ENCODE data around the gene MTOR.
A peak's percentile ranks its signal among the peaks of the same experiment; 100 is the strongest.
"Not testable (repeated sequence)": the region's sequence is repeated elsewhere in the genome, so short reads cannot be mapped to it uniquely, and the experiment has no call there.

MTOR gene

GRCh38 chr1:11174261-11174942 is 87.9 kb downstream of the MTOR start:
- no peak overlapping the region for H3K4me3 ChIP-seq (replicated peaks; ENCODE audit: low read depth, low read length)
- TF ChIP-seq, protein P1, sequence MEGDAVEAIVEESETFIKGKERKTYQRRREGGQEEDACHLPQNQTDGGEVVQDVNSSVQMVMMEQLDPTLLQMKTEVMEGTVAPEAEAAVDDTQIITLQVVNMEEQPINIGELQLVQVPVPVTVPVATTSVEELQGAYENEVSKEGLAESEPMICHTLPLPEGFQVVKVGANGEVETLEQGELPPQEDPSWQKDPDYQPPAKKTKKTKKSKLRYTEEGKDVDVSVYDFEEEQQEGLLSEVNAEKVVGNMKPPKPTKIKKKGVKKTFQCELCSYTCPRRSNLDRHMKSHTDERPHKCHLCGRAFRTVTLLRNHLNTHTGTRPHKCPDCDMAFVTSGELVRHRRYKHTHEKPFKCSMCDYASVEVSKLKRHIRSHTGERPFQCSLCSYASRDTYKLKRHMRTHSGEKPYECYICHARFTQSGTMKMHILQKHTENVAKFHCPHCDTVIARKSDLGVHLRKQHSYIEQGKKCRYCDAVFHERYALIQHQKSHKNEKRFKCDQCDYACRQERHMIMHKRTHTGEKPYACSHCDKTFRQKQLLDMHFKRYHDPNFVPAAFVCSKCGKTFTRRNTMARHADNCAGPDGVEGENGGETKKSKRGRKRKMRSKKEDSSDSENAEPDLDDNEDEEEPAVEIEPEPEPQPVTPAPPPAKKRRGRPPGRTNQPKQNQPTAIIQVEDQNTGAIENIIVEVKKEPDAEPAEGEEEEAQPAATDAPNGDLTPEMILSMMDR (IDR thresholded peaks at IDR 0.05; ENCODE audit: low read length, missing control alignments), result no peak
- DNase-seq (ENCODE audit: low read depth), result no peak

GRCh38 chr1:11170102-11170501 is 92.2 kb downstream of the MTOR start:
- DNase-seq (ENCODE audit: low read depth), result no peak
- no peak overlapping the region for H3K4me3 ChIP-seq (replicated peaks; ENCODE audit: low read depth, low read length)
- TF ChIP-seq, protein P1 (IDR thresholded peaks at IDR 0.05; ENCODE audit: low read length, missing control alignments), result no peak

DNA sequence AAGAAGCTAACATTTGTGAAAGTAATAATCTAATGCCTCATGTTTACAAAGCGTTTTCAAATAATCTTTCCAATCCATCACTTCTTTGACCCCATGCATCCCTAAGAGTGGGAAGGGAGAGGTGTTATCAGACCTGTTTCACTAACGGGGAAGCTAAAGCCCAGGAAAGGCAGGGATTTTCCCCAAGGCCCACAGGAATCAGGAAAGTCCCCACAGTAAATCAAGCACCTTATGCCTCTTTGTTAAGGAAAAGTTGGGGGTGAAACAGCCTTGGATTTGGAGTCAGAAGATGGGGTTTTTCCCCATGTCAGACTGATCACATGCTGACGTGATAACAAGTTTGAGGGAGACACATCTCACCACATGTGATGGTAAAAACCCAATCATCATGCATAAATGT is 93.1 kb downstream of the MTOR start:
- TF ChIP-seq, protein P1 (IDR thresholded peaks at IDR 0.05; ENCODE audit: low read length, missing control alignments), result no peak
- no peak for DNase-seq (ENCODE audit: low read depth)

GRCh38 chr1:11168731-11169130 is 93.6 kb downstream of the MTOR start:
- TF ChIP-seq, protein P1 (IDR thresholded peaks at IDR 0.05; ENCODE audit: low read length, missing control alignments), result no peak
- H3K4me3 ChIP-seq (replicated peaks; ENCODE audit: low read depth, low read length), result no peak overlapping the region
- DNase-seq (ENCODE audit: low read depth), result no peak

More for the DNA sequence above, 93.1 kb downstream of the MTOR start:
- no peak overlapping the region for H3K4me3 ChIP-seq (replicated peaks; ENCODE audit: low read depth, low read length)

- DNase-seq (ENCODE audit: low read depth); H3K4me3 ChIP-seq (replicated peaks; ENCODE audit: low read depth, low read length): not testable (repeated sequence)
Observed at GRCh38 chr1:11166744-11167143, 95.6 kb downstream of the MTOR start.

GRCh38 chr1:11162752-11163151 is 99.6 kb downstream of the MTOR start:
- DNase-seq (ENCODE audit: low read depth); H3K4me3 ChIP-seq (replicated peaks; ENCODE audit: low read depth, low read length): not testable (repeated sequence)

DNA sequence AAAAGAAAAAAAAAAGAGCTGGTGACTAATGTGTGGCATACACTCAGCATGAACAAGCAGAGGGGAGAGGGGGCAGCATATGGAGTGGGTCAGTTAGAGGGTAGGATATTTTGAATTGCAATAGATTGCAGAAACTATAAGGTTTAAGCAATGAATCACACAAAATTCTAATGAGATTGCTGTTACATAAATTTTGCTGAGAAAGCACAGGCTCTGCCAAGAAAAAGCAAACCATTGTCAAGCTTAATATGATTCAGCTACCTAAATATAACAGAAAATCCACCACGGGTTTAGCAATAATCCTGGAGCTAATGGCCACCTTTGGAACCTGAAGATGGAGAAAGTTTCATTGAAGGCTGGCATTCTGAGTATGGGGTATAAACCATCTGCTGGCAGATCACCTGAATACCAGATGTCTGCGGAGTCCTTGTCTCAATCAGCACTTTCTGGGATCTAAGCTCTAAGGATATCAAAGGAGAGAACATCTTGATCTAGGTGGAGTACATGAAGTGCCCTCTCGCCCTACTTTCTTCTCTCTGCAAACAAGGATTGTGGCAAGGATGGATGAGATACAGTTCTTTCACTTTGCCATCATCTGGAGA is 103.5 kb downstream of the MTOR start:
- TF ChIP-seq, protein P1 (IDR thresholded peaks at IDR 0.05; ENCODE audit: low read length, missing control alignments), result no peak
- DNase-seq (ENCODE audit: low read depth), result peak; percentile 93
- H3K4me3 ChIP-seq (replicated peaks; ENCODE audit: low read depth, low read length), result no peak overlapping the region

- no peak overlapping the region for H3K4me3 ChIP-seq (replicated peaks; ENCODE audit: low read depth, low read length)
- TF ChIP-seq, protein P1 (IDR thresholded peaks at IDR 0.05; ENCODE audit: low read length, missing control alignments), result no peak
- no peak for DNase-seq (ENCODE audit: low read depth)
Observed at GRCh38 chr1:11158291-11158690, 104.1 kb downstream of the MTOR start.
